Endothelial cell of umbilical vein (primary cell): ENCODE measurements around the gene TDRD3. TPM values are rescaled to one million over a fixed set of nuclear protein-coding genes. Genes with fewer than 3 reads are reported as not detected.

Source experiments
- BruUV-seq: library from RNA; stranded (reverse); fragments of 400-500 nt; replicated peaks from 2 replicates; lab custom pipeline; 2021; lab: Mats Ljungman, UMichigan
- CTCF ChIA-PET: fragments of 300-600, 350-600 bp; sonication (Branson Sonifier 250); formaldehyde crosslinking; loops from one replicate; lab custom pipeline; 2021; ENCODE audit warnings: antibody characterized with exemption, inconsistent platforms; lab: Charles Lee
- POLR2A ChIA-PET: fragments of 300-600, 350-600 bp; sonication (Branson Sonifier 250); formaldehyde crosslinking; loops from one replicate; lab custom pipeline; 2021; ENCODE audit warnings: antibody characterized with exemption, inconsistent platforms; lab: Charles Lee
- DNase-seq: peaks from one replicate; pipeline ENCODE4 v3.0.0-alpha.2; 2011; ENCODE audit warnings: low read depth, low spot score
- FAIRE-seq: peaks from 2 replicates; lab custom pipeline; 2011; peaks lifted over from hg19 to GRCh38; lab: Jason Lieb, UNC
- H2AFZ ChIP-seq: 2 replicates; pipeline ENCODE4 v1.6.0; 2012; ENCODE audit warnings: low read depth, low read length, control low read depth, inconsistent platforms
- H3K27ac ChIP-seq: 2 replicates; pipeline ENCODE4 v1.5.1; 2011; ENCODE audit warnings: low read depth, mild to moderate bottlenecking, control low read depth, low read length, moderate library complexity; ENCODE audit not compliant: insufficient read depth
- H3K27me3 ChIP-seq, 2 experiments: 2 replicates each; pipeline versions ENCODE4 v1.6.0 to v1.6.1; 2011; ENCODE audit warnings: low read length in 2 of 2, mixed read lengths in 1 of 2; ENCODE audit not compliant: control insufficient read depth in 2 of 2, insufficient read depth in 2 of 2
- H3K36me3 ChIP-seq, 2 experiments: 2 replicates in 1 of 2; 3 replicates in 1 of 2; pipeline ENCODE4 v1.5.1; 2011; ENCODE audit warnings: low read length in 2 of 2, mild to moderate bottlenecking in 1 of 2, moderate library complexity in 1 of 2; ENCODE audit not compliant: control insufficient read depth in 2 of 2, insufficient read depth in 2 of 2; ENCODE audit errors: extremely low read depth in 1 of 2
- H3K4me1 ChIP-seq: 3 replicates; pipeline ENCODE4 v1.5.1; 2011; ENCODE audit warnings: mild to moderate bottlenecking, low read length; ENCODE audit not compliant: control insufficient read depth, insufficient read depth; ENCODE audit errors: extremely low read depth
- H3K4me2 ChIP-seq: 2 replicates; pipeline ENCODE4 v1.6.1; 2011; ENCODE audit warnings: low read length, control low read depth, mixed read lengths; ENCODE audit not compliant: insufficient read depth
- H3K4me3 ChIP-seq, 3 experiments: fragments of 200-600 bp in 1 of 3; sonication (generic), shearing (Covaris generic) in 1 of 3; replicated peaks in 1 of 3; 2 replicates each; pipeline ENCODE4 v1.5.1; 2011 to 2016; ENCODE audit warnings: control low read depth in 3 of 3, low read length in 3 of 3, mild to moderate bottlenecking in 2 of 3, inconsistent platforms in 1 of 3, low read depth in 1 of 3, moderate library complexity in 1 of 3; ENCODE audit not compliant: insufficient read depth in 1 of 3
- H3K79me2 ChIP-seq: 2 replicates; pipeline ENCODE4 v1.6.0; 2012; ENCODE audit warnings: low read length, inconsistent platforms; ENCODE audit not compliant: control insufficient read depth, insufficient read depth
- H3K9ac ChIP-seq: replicated peaks from 2 replicates; pipeline ENCODE3; 2011; ENCODE audit warnings: low read length, control low read depth; ENCODE audit not compliant: insufficient read depth; ENCODE audit errors: extremely low read depth
- H3K9me1 ChIP-seq: replicated peaks from 3 replicates; pipeline ENCODE4 v1.6.0; 2011; ENCODE audit warnings: mild to moderate bottlenecking, low read length; ENCODE audit not compliant: control insufficient read depth, insufficient read depth; ENCODE audit errors: extremely low read depth
- H3K9me3 ChIP-seq: replicated peaks from 2 replicates; pipeline ENCODE4 v1.5.1; 2012; ENCODE audit warnings: low read length, inconsistent platforms; ENCODE audit not compliant: control insufficient read depth, insufficient read depth
- H4K20me1 ChIP-seq: replicated peaks from 2 replicates; pipeline ENCODE3; 2011; ENCODE audit warnings: mild to moderate bottlenecking, low read length; ENCODE audit not compliant: control insufficient read depth, insufficient read depth; ENCODE audit errors: extremely low read depth
- EZH2 ChIP-seq: IDR thresholded peaks from 2 replicates; pipeline ENCODE4 v1.6.1; 2012; ENCODE audit warnings: borderline replicate concordance, low read depth, mild to moderate bottlenecking, moderate library complexity, low read length, inconsistent platforms; ENCODE audit not compliant: severe bottlenecking
- FOS ChIP-seq: IDR thresholded peaks from 2 replicates; pipeline ENCODE4 v1.6.1; 2011; ENCODE audit warnings: mild to moderate bottlenecking, low read length, moderate library complexity, borderline replicate concordance; ENCODE audit not compliant: insufficient read depth
- GATA2 ChIP-seq: IDR thresholded peaks from 2 replicates; pipeline ENCODE4 v1.7.0; 2011; ENCODE audit warnings: low read depth, mild to moderate bottlenecking, moderate library complexity, mixed read lengths, low read length; ENCODE audit not compliant: insufficient read length, insufficient read depth
- JUN ChIP-seq: IDR thresholded peaks from 2 replicates; pipeline ENCODE4 v1.6.1; 2011; ENCODE audit warnings: borderline replicate concordance, low read depth; ENCODE audit not compliant: insufficient read length, insufficient read depth
- MYC ChIP-seq: IDR thresholded peaks from one replicate; pipeline ENCODE4 v1.6.1; 2011; ENCODE audit warnings: mild to moderate bottlenecking, low read depth, low read length
- POLR2A ChIP-seq: IDR thresholded peaks from 2 replicates; pipeline ENCODE4 v1.6.1; 2012; ENCODE audit warnings: low read depth, mild to moderate bottlenecking, control low read depth, low read length
- POLR2AphosphoS5 ChIP-seq: IDR thresholded peaks from 2 replicates; pipeline ENCODE4 v1.6.1; 2012; ENCODE audit warnings: low read depth, mild to moderate bottlenecking, control low read depth, low read length, moderate library complexity; ENCODE audit not compliant: insufficient read depth
- dilution Hi-C: fragments of 300-500 bp; cut with MboI; formaldehyde crosslinking; loops from one replicate; pipeline ENCODE4 v1.15.0; 2019; ENCODE audit warnings: low sequenced_read_pairs; ENCODE audit not compliant: extremely low pct_ligation_motif_present
- intact Hi-C: fragments of 100-400 bp; cut with micrococcal nuclease; formaldehyde crosslinking; loops from one replicate; pipeline ENCODE4 v1.10.0; 2022
- polyA plus RNA-seq, 4 experiments: library from polyadenylated mRNA; depleted of rRNA in 3 of 4; stranded (reverse) in 3 of 4; unstranded in 1 of 4; fragments of >200 nt; gene quantifications; 2 replicates each; pipeline versions ENCODE4 v1.2.1 to v1.2.3, GENCODE V29; 2011 to 2012; ENCODE audit warnings: missing spikeins in 1 of 4
- total RNA-seq: library from RNA; stranded (reverse); gene quantifications from 2 replicates; pipeline ENCODE4 v1.2.3, GENCODE V29; 2021

Gene TDRD3
- total and polyA plus RNA-seq, 2 donors (not counting 3 experiments of a cell fraction or from before 2014, with no cell fraction given) = 3.0 to 16.3 TPM

DNA sequence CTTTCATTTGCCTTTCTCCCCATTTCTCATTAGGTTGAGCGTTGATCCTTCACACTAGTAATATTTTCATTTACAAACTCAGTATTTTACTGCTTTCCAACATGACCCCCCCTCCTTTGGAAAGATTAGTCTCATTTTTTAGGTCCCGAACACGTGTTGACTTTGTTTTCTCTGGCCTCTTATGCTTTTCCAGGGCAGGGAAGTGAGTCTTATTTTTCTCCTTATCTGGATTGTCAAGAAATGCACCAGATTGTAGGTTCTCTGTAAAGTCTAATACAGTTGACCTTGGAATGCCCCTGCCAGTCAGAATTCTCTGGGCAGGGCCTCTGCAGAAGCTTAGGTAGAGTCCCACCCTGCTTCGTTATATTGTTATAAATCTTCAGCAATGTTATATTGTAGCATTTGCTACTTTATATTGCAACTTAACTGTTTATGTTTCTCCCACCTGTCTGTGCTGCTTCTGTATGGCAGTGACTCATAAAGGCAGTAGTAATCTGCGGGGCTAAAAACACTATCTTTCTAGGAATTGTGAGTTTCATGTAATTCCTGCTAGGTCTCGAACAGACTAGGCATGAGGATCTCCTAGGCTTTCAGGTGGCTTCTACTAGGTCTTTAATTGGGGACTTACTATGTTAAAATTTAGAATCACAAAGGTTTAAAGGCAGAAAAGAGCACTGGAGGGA lies 2.0 kb downstream of the TDRD3 start:
- Histone ChIP-seq H3K9ac (peak overlapping the region; percentile 97), H3K4me1 (peaks cover 23% of the 10 kb centered on the region), H3K9me1 (no peaks in the 10 kb centered on the region), H4K20me1 (no peaks in the 10 kb centered on the region), H2AFZ (peak overlapping the region; percentile 94), H3K27ac (peak overlapping the region; percentile 93), H3K79me2 (peaks cover 16% of the 10 kb centered on the region), H3K4me3 (peak overlapping the region in 1 of 3 experiments; percentile 97), H3K27me3 (no peaks in the 10 kb centered on the region), H3K36me3 (no peaks in the 10 kb centered on the region), H3K9me3 (no peaks in the 10 kb centered on the region), H3K4me2 (peak overlapping the region; percentile 100)
- intact Hi-C loops (loop anchor here (5.0 to 10.0 kb wide), 2 partner anchors 624 to 867 kb away; no protein-coding TSS in a partner anchor), dilution Hi-C loops (no loop called here)
- no TSS peak for BruUV-seq
- TF ChIP-seq GATA2 = peak; percentile 12
- peak; percentile 66 for TF ChIP-seq FOS
- no peak for TF ChIP-seq EZH2
- TF ChIP-seq POLR2A = no peak
- FAIRE-seq (peak; percentile 52), DNase-seq (peak; percentile 71)
- ChIA-PET POLR2A (interaction anchor here (0.7 kb wide), 1 partner anchor 285 kb away, joined by 3 read pairs; no protein-coding TSS in a partner anchor), CTCF (interaction anchor here (1.1 kb wide), 2 partner anchors 29 to 32 kb away, joined by 3 to 5 read pairs; no protein-coding TSS in a partner anchor)

DNA sequence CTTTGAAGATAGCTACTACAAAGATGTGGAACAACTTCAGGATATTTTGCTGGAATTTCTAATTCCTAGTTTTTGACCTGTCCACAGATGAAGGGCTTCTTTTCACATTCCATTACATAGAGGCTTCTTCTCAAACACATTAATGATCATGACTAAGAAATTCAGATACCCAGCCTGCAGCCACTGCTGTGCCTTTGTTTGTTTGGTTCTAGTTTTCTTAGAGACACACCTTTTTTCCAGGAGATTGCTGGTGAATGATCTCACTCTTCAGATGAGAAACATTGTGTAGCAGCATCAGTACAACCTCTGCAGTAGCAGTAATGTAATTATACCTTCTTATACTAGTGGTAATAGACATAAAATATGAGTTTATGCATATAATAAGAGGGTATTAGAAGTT lies 5.0 kb downstream of the TDRD3 start:
- H3K4me3 ChIP-seq = no peak overlapping the region
- no peaks in the 10 kb centered on the region for H3K9me1 ChIP-seq
- H3K4me2 ChIP-seq = no peak overlapping the region
- H3K9me3 ChIP-seq = no peaks in the 10 kb centered on the region
- ChIA-PET CTCF (no interaction called here), POLR2A (no interaction called here)
- peaks cover 16% of the 10 kb centered on the region for H3K79me2 ChIP-seq
- intact Hi-C loops = no loop called here
- H3K27me3 ChIP-seq = no peaks in the 10 kb centered on the region
- DNase-seq = no peak
- no peak overlapping the region for H2AFZ ChIP-seq
- no peak for FAIRE-seq
- BruUV-seq = no TSS peak
- no peaks in the 10 kb centered on the region for H4K20me1 ChIP-seq
- dilution Hi-C loops = no loop called here
- H3K9ac ChIP-seq = no peak overlapping the region
- peaks cover 17% of the 10 kb centered on the region for H3K4me1 ChIP-seq
- no peak overlapping the region for H3K27ac ChIP-seq
- no peaks in the 10 kb centered on the region for H3K36me3 ChIP-seq
- TF ChIP-seq POLR2AphosphoS5 = no peak
- TF ChIP-seq FOS = no peak
- TF ChIP-seq JUN = no peak
- no peak for TF ChIP-seq MYC
